ENCODE measurements around the gene DISC1.

DISC1 gene

GRCh38 chr1:231590453-231591198 lies 36.0 kb upstream of the DISC1 start:
- TF ChIP-seq CTCF (IDR thresholded peaks at IDR 0.05) = peak; percentile 96

GRCh38 chr1:231591466-231591865 lies 35.1 kb upstream of the DISC1 start:
- TF ChIP-seq CTCF (IDR thresholded peaks at IDR 0.05) = no peak

GRCh38 chr1:231592809-231593208 lies 33.8 kb upstream of the DISC1 start:
- no peak for TF ChIP-seq CTCF (IDR thresholded peaks at IDR 0.05)

- TF ChIP-seq CTCF (IDR thresholded peaks at IDR 0.05) = no peak
Measured at GRCh38 chr1:231594123-231594522, 32.5 kb upstream of the DISC1 start.

GRCh38 chr1:231594749-231595148 lies 31.8 kb upstream of the DISC1 start:
- TF ChIP-seq CTCF (IDR thresholded peaks at IDR 0.05) = no peak

- TF ChIP-seq CTCF (IDR thresholded peaks at IDR 0.05) = no peak
Measured at GRCh38 chr1:231596337-231596791, 30.2 kb upstream of the DISC1 start.

- no peak for TF ChIP-seq CTCF (IDR thresholded peaks at IDR 0.05)
Measured at GRCh38 chr1:231597971-231598370, 28.6 kb upstream of the DISC1 start.

All from LNCAP (cell line).